Upper lobe of left lung (tissue), 6 donors: Measurements from ENCODE around the gene LMNTD2. TPM values are rescaled to one million over a fixed set of nuclear protein-coding genes. Genes with fewer than 3 reads are reported as not detected.

Experiments used
- ATAC-seq, 2 donors: fragments of 200-7000 bp; cut with Tn5 transposase; one replicate each; pipeline ENCODE4 v1.9.1; 2022; ENCODE audit warnings: mild to moderate bottlenecking in 2 of 2, moderate library complexity in 2 of 2; ENCODE audit not compliant: low FRiP score in 2 of 2
- DNase-seq, 2 donors: peaks; one replicate each; pipeline ENCODE4 v3.0.0-alpha.2; 2019 to 2020
- H3K27ac ChIP-seq, 4 donors: fragments of 200-600 bp; sonication (generic); one replicate each; pipeline ENCODE4 v1.5.1; 2016 to 2019
- H3K27me3 ChIP-seq, 4 donors: fragments of 200-600 bp; sonication (generic); one replicate each; pipeline ENCODE4 v1.5.1; 2017 to 2019
- H3K36me3 ChIP-seq, 4 donors: fragments of 200-600 bp; sonication (generic); one replicate each; pipeline ENCODE4 v1.5.1; 2016 to 2019
- H3K4me1 ChIP-seq, 4 donors: fragments of 200-600 bp; sonication (generic); one replicate each; pipeline ENCODE4 v1.5.1; 2018 to 2019
- H3K4me3 ChIP-seq, 4 donors: fragments of 200-600 bp; sonication (generic); one replicate each; pipeline ENCODE4 v1.5.1; 2017 to 2019; ENCODE audit warnings: mild to moderate bottlenecking in 2 of 4, moderate library complexity in 1 of 4
- H3K9me3 ChIP-seq, 4 donors: fragments of 200-600 bp; sonication (generic); one replicate each; pipeline ENCODE4 v1.5.1; 2018 to 2019
- EP300 ChIP-seq, 4 donors: sonication (generic); formaldehyde crosslinking; IDR thresholded peaks; one replicate each; pipeline ENCODE4 v1.5.1; 2017; ENCODE audit warnings: antibody characterized with exemption in 4 of 4, control low read depth in 2 of 4
- POLR2A ChIP-seq, 4 donors: fragments of 450-650 bp; IDR thresholded peaks; one replicate each; pipeline ENCODE4 v1.5.1; 2016 to 2017; ENCODE audit warnings: antibody characterized with exemption in 4 of 4, mild to moderate bottlenecking in 2 of 4
- POLR2AphosphoS5 ChIP-seq, 2 donors: sonication (generic); formaldehyde crosslinking; IDR thresholded peaks; one replicate each; pipeline ENCODE4 v1.5.1; 2017; ENCODE audit warnings: antibody characterized with exemption in 2 of 2
- WGBS, 2 donors: methylation state at CpG; one replicate each; pipeline ENCODE4 v1.1.5; 2017 to 2018; 5-methylcytosine and 5-hydroxymethylcytosine counted together
- total RNA-seq, 6 donors: library from RNA; depleted of rRNA in 4 of 6; stranded (reverse); fragments of >200 nt in 4 of 6; gene quantifications; one replicate each; pipeline versions ENCODE4 v1.1.0 to v1.2.1, GENCODE V29; 2016 to 2021
- TF ChIP-seq, protein P1 (sequence below), 6 experiments: fragments of 450-650 bp in 4 of 6; fragments of 200-600 bp in 2 of 6; sonication (generic) in 2 of 6; IDR thresholded peaks; one replicate each; pipeline ENCODE4 v1.5.1; 2016 to 2019; ENCODE audit warnings: antibody characterized with exemption in 6 of 6
- donor health status: DM: no; HTN: no; CAD: no; lungs with moderate emphysema.
- donor health status: DM: no; HTN: yes; CAD: no; lungs with severe emphysema.

The LMNTD2 gene
- total RNA-seq, 6 donors from 2014 or later: 4.6 to 32.5 (median 6.7) TPM

DNA sequence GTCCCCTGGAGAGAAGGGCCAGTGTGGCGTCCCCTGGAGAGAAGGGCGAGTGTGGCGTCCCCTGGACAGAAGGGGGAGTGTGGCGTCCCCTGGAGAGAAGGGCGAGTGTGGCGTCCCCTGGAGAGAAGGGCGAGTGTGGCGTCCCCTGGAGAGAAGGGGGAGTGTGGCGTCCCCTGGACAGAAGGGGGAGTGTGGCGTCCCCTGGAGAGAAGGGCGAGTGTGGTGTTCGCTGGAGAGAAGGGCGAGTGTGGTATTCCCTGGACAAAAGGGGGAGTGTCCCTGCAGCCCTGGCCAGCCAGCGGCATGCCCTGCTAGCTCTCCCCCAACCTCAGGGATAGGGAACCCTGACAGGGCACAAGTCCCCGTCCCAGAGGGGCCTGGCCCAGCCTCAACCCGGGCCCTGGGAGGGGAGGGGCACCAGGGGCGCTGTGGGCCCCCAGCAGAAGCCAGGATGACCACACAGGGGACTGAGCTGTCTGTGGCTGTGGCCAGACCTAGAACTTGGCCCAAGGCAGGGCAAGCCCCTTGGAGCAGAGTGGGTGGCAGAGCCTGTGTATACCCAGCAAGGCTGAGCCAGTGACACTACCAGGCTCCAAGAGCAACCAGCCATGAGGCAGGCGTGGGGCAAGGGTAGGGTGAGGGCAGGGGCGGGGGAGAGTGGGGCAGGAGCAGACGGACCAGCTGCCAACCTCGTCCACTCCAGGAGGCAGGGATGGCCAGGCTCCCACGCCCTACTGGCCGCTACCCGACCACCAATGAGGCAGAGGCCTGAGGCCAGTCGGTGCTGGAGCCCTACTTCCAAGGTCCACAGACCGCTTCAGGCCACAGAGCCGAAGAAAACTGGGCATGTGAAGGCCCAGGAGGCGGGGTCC, 29.3 kb downstream of the LMNTD2 start:
- Histone ChIP-seq H3K27me3 (no peaks in the 10 kb centered on the region), H3K27ac (no peak overlapping the region), H3K36me3 (peaks cover 5 to 30% (median 22%) of the 10 kb centered on the region in 4 donors), H3K4me1 (peaks cover 12 to 31% (median 15%) of the 10 kb centered on the region in 4 donors), H3K4me3 (no peak overlapping the region), H3K9me3 (no peaks in the 10 kb centered on the region)
- no peak for ATAC-seq
- 90 to 94% methylated on average over 11 to 20 of the region's 28 CpGs for WGBS, 2 donors
- TF ChIP-seq, protein P1, sequence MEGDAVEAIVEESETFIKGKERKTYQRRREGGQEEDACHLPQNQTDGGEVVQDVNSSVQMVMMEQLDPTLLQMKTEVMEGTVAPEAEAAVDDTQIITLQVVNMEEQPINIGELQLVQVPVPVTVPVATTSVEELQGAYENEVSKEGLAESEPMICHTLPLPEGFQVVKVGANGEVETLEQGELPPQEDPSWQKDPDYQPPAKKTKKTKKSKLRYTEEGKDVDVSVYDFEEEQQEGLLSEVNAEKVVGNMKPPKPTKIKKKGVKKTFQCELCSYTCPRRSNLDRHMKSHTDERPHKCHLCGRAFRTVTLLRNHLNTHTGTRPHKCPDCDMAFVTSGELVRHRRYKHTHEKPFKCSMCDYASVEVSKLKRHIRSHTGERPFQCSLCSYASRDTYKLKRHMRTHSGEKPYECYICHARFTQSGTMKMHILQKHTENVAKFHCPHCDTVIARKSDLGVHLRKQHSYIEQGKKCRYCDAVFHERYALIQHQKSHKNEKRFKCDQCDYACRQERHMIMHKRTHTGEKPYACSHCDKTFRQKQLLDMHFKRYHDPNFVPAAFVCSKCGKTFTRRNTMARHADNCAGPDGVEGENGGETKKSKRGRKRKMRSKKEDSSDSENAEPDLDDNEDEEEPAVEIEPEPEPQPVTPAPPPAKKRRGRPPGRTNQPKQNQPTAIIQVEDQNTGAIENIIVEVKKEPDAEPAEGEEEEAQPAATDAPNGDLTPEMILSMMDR (IDR thresholded peaks at IDR 0.05): no peak
- TF ChIP-seq POLR2AphosphoS5 (IDR thresholded peaks at IDR 0.05) (no peak), EP300 (IDR thresholded peaks at IDR 0.05) (no peak), POLR2A (IDR thresholded peaks at IDR 0.05) (no peak)
- DNase-seq: peak in 1 of 2 donors; percentile 74

DNA sequence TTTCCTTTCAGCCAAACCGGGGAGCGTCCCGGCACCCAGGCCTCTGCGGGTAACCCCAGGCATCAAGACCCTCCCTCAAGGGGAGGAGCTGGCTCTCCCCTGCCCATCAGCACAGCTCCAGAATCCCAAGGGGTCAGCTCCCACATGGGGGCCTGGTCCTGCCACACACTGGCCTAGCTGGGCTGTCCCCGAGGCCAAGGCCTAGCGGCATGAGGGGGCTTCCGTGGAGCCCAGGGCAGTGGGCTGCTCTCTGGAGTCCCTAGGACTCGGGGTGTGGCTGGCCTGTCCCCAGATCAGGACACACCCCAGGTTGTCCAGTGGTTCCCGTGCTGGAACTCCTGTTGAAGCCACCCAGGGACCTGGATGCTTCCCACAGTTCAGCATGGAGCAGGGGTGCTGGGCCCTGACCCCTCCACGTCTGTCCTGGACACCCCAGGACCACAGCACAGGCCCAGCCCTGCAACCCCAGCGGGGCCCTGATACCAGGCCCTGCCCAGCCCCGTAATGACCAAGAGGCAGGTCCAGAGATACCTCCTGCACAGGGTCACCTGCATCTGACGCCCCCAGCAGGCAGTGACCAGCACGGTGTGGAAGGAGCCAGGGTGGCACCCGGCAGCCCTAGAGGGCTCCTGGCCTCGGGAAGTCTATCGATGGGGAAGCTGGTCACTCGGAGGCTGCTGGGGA, 30.7 kb downstream of the LMNTD2 start:
- H3K9me3 ChIP-seq: no peaks in the 10 kb centered on the region
- ATAC-seq (no peak), DNase-seq (peak in 1 of 2 donors; percentile 75)
- no peaks in the 10 kb centered on the region for H3K27me3 ChIP-seq
- WGBS, 2 donors: 91 to 92% methylated on average over 8 to 11 of the region's 18 CpGs
- peaks cover 8 to 25% (median 11%) of the 10 kb centered on the region in 4 donors for H3K4me1 ChIP-seq
- TF ChIP-seq EP300 (IDR thresholded peaks at IDR 0.05): no peak
- TF ChIP-seq, protein P1 (IDR thresholded peaks at IDR 0.05): no peak
- no peak overlapping the region for H3K4me3 ChIP-seq
- no peak overlapping the region for H3K27ac ChIP-seq
- H3K36me3 ChIP-seq: peaks cover 5 to 30% (median 22%) of the 10 kb centered on the region in 4 donors

DNA sequence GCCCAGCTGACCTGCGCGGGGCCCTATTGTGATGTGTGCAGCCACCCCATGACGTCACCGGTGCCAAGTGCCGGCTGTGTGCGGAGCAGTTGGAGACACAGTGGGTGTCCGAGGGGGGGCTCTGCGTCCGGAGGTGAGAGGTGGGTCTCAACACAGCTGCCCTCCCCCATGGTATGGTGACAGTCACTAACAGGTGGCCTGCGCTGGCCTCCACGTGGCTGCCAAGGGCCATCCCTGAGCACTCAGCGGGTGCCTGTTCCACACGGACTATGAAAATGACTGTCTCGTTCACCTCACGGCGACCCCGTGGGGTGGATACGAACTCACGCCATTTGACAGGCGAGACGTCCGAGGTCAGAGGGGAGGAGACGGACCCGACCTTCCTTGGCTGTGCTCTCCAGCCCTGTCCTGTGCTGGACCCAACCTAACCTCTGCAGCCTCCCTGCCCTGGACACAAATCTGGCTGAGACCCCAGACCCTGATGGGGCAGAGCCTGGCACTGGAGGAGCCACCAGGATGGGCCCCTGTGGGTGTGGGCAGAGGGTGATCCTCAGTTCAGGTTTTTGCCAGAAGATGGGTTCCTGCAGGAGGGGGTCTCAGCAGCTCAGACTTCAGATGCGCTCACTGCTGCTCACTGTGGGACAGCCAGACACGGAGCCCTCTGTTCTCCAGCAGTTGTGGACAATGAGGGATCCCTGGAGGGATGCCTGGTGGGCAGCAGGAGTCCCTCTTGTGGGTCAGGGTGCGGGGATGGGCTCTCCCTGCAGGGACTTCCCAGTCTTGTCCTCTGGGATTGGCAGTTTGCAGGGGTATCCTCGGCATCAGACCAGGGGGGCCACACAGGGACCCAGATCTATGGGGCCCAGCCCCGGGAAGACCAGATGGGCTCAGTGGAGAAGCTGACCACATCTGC, 31.5 kb downstream of the LMNTD2 start:
- no peak overlapping the region for H3K27ac ChIP-seq
- H3K4me1 ChIP-seq: peaks cover 3 to 17% (median 5%) of the 10 kb centered on the region in 4 donors
- TF ChIP-seq, protein P1 (IDR thresholded peaks at IDR 0.05): no peak
- TF ChIP-seq POLR2A (IDR thresholded peaks at IDR 0.05): no peak
- TF ChIP-seq EP300 (IDR thresholded peaks at IDR 0.05): no peak
- no peak for TF ChIP-seq POLR2AphosphoS5 (IDR thresholded peaks at IDR 0.05)
- 88 to 89% methylated on average over 10 to 25 of the region's 29 CpGs for WGBS, 2 donors
- H3K4me3 ChIP-seq: no peak overlapping the region
- H3K27me3 ChIP-seq: no peaks in the 10 kb centered on the region
- H3K36me3 ChIP-seq: peaks cover 5 to 30% (median 22%) of the 10 kb centered on the region in 4 donors
- no peaks in the 10 kb centered on the region for H3K9me3 ChIP-seq
- peak in 1 of 2 donors; percentile 1 for ATAC-seq
- DNase-seq: no peak

DNA sequence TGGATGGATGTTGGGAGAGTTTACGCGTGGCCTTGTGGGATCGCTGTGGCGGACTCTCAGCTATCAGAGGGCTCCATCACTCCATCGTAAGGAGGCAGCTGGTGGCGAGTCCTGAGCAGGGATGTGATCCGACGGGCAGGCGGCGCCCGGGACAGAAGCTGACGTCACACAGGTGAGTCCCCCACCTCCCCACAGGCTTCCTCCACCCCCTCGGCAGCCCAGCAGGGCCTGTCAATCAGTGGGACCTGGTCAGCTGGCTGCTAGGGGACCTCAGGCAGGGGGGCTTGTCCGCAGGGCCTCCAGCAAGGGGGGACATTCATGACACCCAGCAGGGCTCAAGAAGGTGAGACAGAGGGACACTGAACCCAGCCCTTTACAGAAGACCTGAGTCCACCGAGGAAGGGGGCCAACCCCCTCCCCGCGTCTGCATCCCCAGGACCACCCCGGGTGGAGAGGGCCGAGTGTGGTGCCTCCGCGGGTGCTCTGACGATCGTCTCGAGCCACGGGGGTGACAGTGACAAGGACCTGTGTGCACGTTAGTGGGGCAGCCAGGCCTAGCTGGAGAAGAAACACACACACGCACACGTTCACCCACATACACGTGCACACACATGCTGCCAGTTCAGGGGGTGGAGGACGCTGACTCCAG, 32.2 kb downstream of the LMNTD2 start:
- ATAC-seq (peak; percentile 1 to 16), DNase-seq (peak in 1 of 2 donors; percentile 81)
- no peaks in the 10 kb centered on the region for H3K9me3 ChIP-seq
- WGBS, 2 donors: 78 to 100% methylated on average over 1 to 30 of the region's 30 CpGs
- no peak for TF ChIP-seq POLR2AphosphoS5 (IDR thresholded peaks at IDR 0.05)
- TF ChIP-seq, protein P1 (IDR thresholded peaks at IDR 0.05): no peak
- TF ChIP-seq EP300 (IDR thresholded peaks at IDR 0.05): no peak
- H3K27me3 ChIP-seq: no peaks in the 10 kb centered on the region
- H3K36me3 ChIP-seq: peaks cover 5 to 25% (median 20%) of the 10 kb centered on the region in 4 donors
- no peak overlapping the region for H3K27ac ChIP-seq
- no peak overlapping the region for H3K4me3 ChIP-seq
- peaks cover 0 to 11% (median 0%) of the 10 kb centered on the region in 4 donors for H3K4me1 ChIP-seq
